Measurements from ENCODE around the gene SLC38A8.

GRCh38 chr16:83961591-83961990, 81.0 kb downstream of the SLC38A8 start:
- TF ChIP-seq, protein P1, sequence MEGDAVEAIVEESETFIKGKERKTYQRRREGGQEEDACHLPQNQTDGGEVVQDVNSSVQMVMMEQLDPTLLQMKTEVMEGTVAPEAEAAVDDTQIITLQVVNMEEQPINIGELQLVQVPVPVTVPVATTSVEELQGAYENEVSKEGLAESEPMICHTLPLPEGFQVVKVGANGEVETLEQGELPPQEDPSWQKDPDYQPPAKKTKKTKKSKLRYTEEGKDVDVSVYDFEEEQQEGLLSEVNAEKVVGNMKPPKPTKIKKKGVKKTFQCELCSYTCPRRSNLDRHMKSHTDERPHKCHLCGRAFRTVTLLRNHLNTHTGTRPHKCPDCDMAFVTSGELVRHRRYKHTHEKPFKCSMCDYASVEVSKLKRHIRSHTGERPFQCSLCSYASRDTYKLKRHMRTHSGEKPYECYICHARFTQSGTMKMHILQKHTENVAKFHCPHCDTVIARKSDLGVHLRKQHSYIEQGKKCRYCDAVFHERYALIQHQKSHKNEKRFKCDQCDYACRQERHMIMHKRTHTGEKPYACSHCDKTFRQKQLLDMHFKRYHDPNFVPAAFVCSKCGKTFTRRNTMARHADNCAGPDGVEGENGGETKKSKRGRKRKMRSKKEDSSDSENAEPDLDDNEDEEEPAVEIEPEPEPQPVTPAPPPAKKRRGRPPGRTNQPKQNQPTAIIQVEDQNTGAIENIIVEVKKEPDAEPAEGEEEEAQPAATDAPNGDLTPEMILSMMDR (IDR thresholded peaks at IDR 0.05; ENCODE audit: low read depth, low read length): no peak
- TF ChIP-seq MAX (IDR thresholded peaks at IDR 0.05; ENCODE audit: low read depth, low read length) (no peak), POLR2A (IDR thresholded peaks at IDR 0.05; ENCODE audit: extremely low read depth, insufficient read length) (no peak)
